Fibroblast of skin of right quadriceps (primary cell): ENCODE results near the gene RELL1.
"Not testable (repeated sequence)": the region's sequence is repeated elsewhere in the genome, so short reads cannot be mapped to it uniquely, and the experiment has no call there.

Experiments used
- DNase-seq: peaks from one replicate; pipeline ENCODE4 v3.0.0-alpha.2; 2013

Gene RELL1

GRCh38 chr4:37690976-37691375, 4.8 kb upstream of the RELL1 start:
- no peak for DNase-seq

GRCh38 chr4:37689353-37690095, 3.3 kb upstream of the RELL1 start:
- DNase-seq: no peak

GRCh38 chr4:37687681-37688080, 1.5 kb upstream of the RELL1 start:
- DNase-seq: no peak

- DNase-seq: no peak
Observed at GRCh38 chr4:37687194-37687562, 1.0 kb upstream of the RELL1 start.

- DNase-seq: peak; percentile 34
Observed at GRCh38 chr4:37685823-37686372, 278 bp downstream of the RELL1 start.

GRCh38 chr4:37685161-37685822, 884 bp downstream of the RELL1 start:
- DNase-seq: peak; percentile 50

- no peak for DNase-seq
Observed at GRCh38 chr4:37684154-37684553, 2.0 kb downstream of the RELL1 start.

- no peak for DNase-seq
Observed at GRCh38 chr4:37682701-37683401, 3.3 kb downstream of the RELL1 start.

- DNase-seq: no peak
Observed at GRCh38 chr4:37680089-37680488, 6.1 kb downstream of the RELL1 start.

- DNase-seq: no peak
Observed at GRCh38 chr4:37679301-37679700, 6.9 kb downstream of the RELL1 start.

GRCh38 chr4:37678624-37679023, 7.6 kb downstream of the RELL1 start:
- no peak for DNase-seq

GRCh38 chr4:37675587-37676290, 10.4 kb downstream of the RELL1 start:
- DNase-seq: no peak

GRCh38 chr4:37674439-37674838, 11.7 kb downstream of the RELL1 start:
- no peak for DNase-seq

GRCh38 chr4:37673538-37674192, 12.5 kb downstream of the RELL1 start:
- no peak for DNase-seq

- DNase-seq: no peak
Observed at GRCh38 chr4:37671072-37671471, 15.1 kb downstream of the RELL1 start.

GRCh38 chr4:37670249-37670648, 15.9 kb downstream of the RELL1 start:
- DNase-seq: no peak

GRCh38 chr4:37669124-37669523, 17.1 kb downstream of the RELL1 start:
- DNase-seq: not testable (repeated sequence)

GRCh38 chr4:37667197-37668100, 18.7 kb downstream of the RELL1 start:
- no peak for DNase-seq

GRCh38 chr4:37666625-37667071, 19.5 kb downstream of the RELL1 start:
- DNase-seq: peak; percentile 86

GRCh38 chr4:37665333-37666320, 20.5 kb downstream of the RELL1 start:
- no peak for DNase-seq
